ENCODE results near the gene CSTPP1. TPM values are rescaled to one million over a fixed set of nuclear protein-coding genes. Genes with fewer than 3 reads are reported as not detected.

Gene CSTPP1
- total RNA-seq, 1 donor from 2014 or later, result 30.0 TPM

DNA sequence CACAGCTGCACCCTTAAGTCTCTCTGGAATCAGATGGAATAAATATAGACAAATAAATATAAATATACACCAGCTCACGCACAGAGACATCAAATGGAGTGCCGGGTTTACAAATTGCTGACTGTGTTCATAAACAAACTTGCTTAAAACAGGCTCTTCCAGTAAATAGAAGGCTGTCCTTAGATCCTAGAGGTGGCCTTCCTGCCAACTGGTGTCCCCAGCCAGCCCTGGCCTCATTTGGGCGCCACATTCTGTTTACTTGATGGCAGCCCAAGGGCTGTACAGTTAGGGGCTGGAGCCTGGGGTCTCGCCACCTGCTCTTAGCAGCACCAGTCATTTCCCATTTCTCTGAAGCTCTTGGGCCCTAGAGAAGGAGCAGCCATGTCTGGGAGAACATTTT, 219.3 kb downstream of the CSTPP1 start:
- peaks cover 36% of the 10 kb centered on the region for H3K4me1 Mint-ChIP-seq (ENCODE audit: unreplicated experiment)
- no peaks in the 10 kb centered on the region for H3K36me3 Mint-ChIP-seq (ENCODE audit: low read depth, unreplicated experiment)
- DNase-seq (ENCODE audit: low spot score), result no peak
- no peak overlapping the region for H3K4me3 Mint-ChIP-seq (ENCODE audit: unreplicated experiment)
- H3K27me3 Mint-ChIP-seq (ENCODE audit: unreplicated experiment), result peaks cover 4% of the 10 kb centered on the region
- TF ChIP-seq, protein P1, sequence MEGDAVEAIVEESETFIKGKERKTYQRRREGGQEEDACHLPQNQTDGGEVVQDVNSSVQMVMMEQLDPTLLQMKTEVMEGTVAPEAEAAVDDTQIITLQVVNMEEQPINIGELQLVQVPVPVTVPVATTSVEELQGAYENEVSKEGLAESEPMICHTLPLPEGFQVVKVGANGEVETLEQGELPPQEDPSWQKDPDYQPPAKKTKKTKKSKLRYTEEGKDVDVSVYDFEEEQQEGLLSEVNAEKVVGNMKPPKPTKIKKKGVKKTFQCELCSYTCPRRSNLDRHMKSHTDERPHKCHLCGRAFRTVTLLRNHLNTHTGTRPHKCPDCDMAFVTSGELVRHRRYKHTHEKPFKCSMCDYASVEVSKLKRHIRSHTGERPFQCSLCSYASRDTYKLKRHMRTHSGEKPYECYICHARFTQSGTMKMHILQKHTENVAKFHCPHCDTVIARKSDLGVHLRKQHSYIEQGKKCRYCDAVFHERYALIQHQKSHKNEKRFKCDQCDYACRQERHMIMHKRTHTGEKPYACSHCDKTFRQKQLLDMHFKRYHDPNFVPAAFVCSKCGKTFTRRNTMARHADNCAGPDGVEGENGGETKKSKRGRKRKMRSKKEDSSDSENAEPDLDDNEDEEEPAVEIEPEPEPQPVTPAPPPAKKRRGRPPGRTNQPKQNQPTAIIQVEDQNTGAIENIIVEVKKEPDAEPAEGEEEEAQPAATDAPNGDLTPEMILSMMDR (IDR thresholded peaks at IDR 0.05; ENCODE audit: unreplicated experiment), result no peak
- no peak overlapping the region for H3K27ac Mint-ChIP-seq (ENCODE audit: unreplicated experiment)
- no peaks in the 10 kb centered on the region for H3K9me3 Mint-ChIP-seq (ENCODE audit: unreplicated experiment)

DNA sequence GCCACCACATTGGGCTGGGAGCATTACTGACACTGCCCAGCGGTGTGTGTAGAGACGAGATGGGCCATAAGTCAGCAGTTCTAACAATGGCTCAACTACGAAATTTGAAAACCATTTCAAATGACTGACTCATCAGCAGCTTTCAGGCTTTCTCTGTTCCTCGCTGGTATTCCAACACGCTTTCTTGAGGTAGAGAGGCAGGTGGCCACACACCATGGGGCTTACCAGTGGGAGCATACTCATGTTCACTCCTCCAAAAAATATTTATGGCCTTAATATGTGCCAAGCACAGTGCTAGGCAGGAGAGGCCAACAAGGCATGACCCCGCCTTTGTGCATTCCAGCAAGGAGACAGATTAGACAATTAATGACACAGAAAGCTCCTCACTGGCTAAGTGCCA, 219.8 kb downstream of the CSTPP1 start:
- Mint-ChIP-seq H3K9me3 (ENCODE audit: unreplicated experiment) (no peaks in the 10 kb centered on the region), H3K27me3 (ENCODE audit: unreplicated experiment) (peaks cover 4% of the 10 kb centered on the region), H3K4me1 (ENCODE audit: unreplicated experiment) (peaks cover 36% of the 10 kb centered on the region)

DNA sequence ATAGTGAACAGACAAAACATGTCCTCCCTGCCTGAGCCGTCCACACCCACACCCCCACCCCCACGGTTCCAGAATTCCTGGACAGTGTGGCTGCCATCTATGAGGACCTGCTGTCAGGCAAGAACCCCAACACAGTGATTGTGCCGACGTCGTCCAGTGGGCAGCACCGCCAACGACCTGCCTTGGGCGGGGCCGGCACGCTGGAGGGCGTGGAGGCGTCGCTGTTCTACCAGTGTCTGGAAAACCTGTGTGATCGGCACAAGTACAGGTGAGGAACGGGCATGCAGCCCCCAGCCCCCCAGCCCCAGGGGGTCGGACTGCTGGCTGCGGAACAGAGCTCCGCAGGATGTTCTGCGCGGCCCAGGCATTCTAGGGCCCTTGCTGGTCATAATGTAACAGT, 220.4 kb downstream of the CSTPP1 start:
- no peak for DNase-seq (ENCODE audit: low spot score)

More for the DNA sequence above, 219.8 kb downstream of the CSTPP1 start:
- Mint-ChIP-seq H3K36me3 (ENCODE audit: low read depth, unreplicated experiment) (no peaks in the 10 kb centered on the region), H3K27ac (ENCODE audit: unreplicated experiment) (no peak overlapping the region), H3K4me3 (ENCODE audit: unreplicated experiment) (no peak overlapping the region)
- DNase-seq (ENCODE audit: low spot score), result no peak
- TF ChIP-seq, protein P1 (IDR thresholded peaks at IDR 0.05; ENCODE audit: unreplicated experiment), result no peak

DNA sequence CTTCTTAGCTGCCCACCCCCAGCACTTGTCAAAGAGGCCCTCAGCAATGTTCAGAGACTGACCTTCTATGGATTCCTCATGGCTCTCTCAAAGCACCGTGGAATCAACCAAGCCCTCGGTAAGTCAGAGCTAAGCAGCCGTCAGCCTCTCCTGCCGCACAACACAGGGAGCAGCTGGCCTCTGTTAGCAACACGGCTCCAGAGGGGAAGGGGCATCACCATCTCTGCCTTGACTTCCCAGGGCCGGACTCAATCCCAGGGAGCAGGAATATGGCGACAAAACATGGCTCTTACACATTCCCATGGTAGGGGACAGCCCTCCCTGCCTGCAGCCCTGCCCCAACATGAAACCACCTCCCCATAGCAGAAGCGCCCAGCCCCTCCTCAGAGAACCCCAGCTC, 221.2 kb downstream of the CSTPP1 start:
- H3K4me3 Mint-ChIP-seq (ENCODE audit: unreplicated experiment), result no peak overlapping the region
- H3K36me3 Mint-ChIP-seq (ENCODE audit: low read depth, unreplicated experiment), result peaks cover 4% of the 10 kb centered on the region
- peaks cover 39% of the 10 kb centered on the region for H3K4me1 Mint-ChIP-seq (ENCODE audit: unreplicated experiment)
- no peak overlapping the region for H3K27ac Mint-ChIP-seq (ENCODE audit: unreplicated experiment)
- TF ChIP-seq, protein P1 (IDR thresholded peaks at IDR 0.05; ENCODE audit: unreplicated experiment), result no peak
- DNase-seq (ENCODE audit: low spot score), result no peak
- peaks cover 7% of the 10 kb centered on the region for H3K27me3 Mint-ChIP-seq (ENCODE audit: unreplicated experiment)
- H3K9me3 Mint-ChIP-seq (ENCODE audit: unreplicated experiment), result no peaks in the 10 kb centered on the region

More for the DNA sequence above, 220.4 kb downstream of the CSTPP1 start:
- Mint-ChIP-seq H3K9me3 (ENCODE audit: unreplicated experiment) (no peaks in the 10 kb centered on the region), H3K4me3 (ENCODE audit: unreplicated experiment) (no peak overlapping the region), H3K36me3 (ENCODE audit: low read depth, unreplicated experiment) (peaks cover 2% of the 10 kb centered on the region), H3K27me3 (ENCODE audit: unreplicated experiment) (peaks cover 6% of the 10 kb centered on the region), H3K27ac (ENCODE audit: unreplicated experiment) (no peak overlapping the region), H3K4me1 (ENCODE audit: unreplicated experiment) (peaks cover 37% of the 10 kb centered on the region)
- TF ChIP-seq, protein P1 (IDR thresholded peaks at IDR 0.05; ENCODE audit: unreplicated experiment), result no peak

DNA sequence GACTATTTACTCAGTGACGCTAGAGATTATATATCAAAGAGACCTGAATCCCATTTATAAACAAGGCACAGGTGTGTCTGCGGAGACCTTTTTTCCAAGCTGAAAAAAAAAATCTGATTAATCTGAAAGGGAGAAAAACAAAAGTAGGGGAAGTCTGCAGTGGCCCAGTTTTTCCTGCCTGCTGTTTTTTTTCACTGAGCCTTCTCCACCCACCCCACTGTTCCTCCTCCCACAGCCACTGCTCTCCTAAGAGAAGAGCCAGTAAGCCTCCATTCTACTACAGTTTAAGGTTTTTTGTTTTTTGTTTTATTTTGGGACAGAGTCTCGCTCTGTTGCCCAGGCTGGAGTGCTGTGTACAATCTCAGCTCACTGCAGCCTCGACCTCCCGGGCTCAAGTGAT, 221.7 kb downstream of the CSTPP1 start:
- peaks cover 4% of the 10 kb centered on the region for H3K36me3 Mint-ChIP-seq (ENCODE audit: low read depth, unreplicated experiment)
- no peak overlapping the region for H3K27ac Mint-ChIP-seq (ENCODE audit: unreplicated experiment)
- no peak overlapping the region for H3K4me3 Mint-ChIP-seq (ENCODE audit: unreplicated experiment)
- H3K4me1 Mint-ChIP-seq (ENCODE audit: unreplicated experiment), result peaks cover 35% of the 10 kb centered on the region
- peaks cover 7% of the 10 kb centered on the region for H3K27me3 Mint-ChIP-seq (ENCODE audit: unreplicated experiment)
- TF ChIP-seq, protein P1 (IDR thresholded peaks at IDR 0.05; ENCODE audit: unreplicated experiment), result no peak
- no peaks in the 10 kb centered on the region for H3K9me3 Mint-ChIP-seq (ENCODE audit: unreplicated experiment)
- no peak for DNase-seq (ENCODE audit: low spot score)

All from endothelial cell (in vitro differentiated cells).